HUDEP-2 (cell line): ENCODE measurements around the gene RSAD2.
"Not testable (repeated sequence)": the region's sequence is repeated elsewhere in the genome, so short reads cannot be mapped to it uniquely, and the experiment has no call there.

Source experiments
- DNase-seq, 76 experiments: peaks; one replicate each; lab custom pipeline; 2025; ENCODE audit not compliant: unreplicated experiment in 76 of 76; lab: John Stamatoyannopoulos, UW

RSAD2 gene, protein sequence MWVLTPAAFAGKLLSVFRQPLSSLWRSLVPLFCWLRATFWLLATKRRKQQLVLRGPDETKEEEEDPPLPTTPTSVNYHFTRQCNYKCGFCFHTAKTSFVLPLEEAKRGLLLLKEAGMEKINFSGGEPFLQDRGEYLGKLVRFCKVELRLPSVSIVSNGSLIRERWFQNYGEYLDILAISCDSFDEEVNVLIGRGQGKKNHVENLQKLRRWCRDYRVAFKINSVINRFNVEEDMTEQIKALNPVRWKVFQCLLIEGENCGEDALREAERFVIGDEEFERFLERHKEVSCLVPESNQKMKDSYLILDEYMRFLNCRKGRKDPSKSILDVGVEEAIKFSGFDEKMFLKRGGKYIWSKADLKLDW

GRCh38 chr2:6877402-6878304 is at the start of gene RSAD2:
Gene RSAD2 (plus strand): TSS chr2:6877777. CDS start chr2:6877801, 24 bp downstream.
- DNase-seq: peak in 55 of 76 experiments; percentile 7 to 82 (median 57)

DNA sequence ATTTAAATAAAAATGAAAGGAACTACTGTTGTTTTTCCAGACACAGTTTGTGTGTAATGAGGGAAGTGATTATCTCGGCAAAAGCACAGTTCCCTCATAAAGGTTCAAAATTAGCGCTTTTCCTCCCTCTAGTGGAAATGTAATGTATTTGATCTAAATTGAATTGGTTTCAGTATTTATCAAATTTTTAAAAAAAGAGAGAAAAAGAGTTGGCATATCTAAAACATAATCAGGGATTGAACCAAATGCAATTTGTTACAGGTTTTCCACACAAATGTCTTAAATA is 49.3 kb upstream of the RSAD2 start:
- DNase-seq: peak in 14 of 76 experiments; percentile 2 to 46 (median 18)

- no peak for DNase-seq
These were observed 46.3 kb upstream of the RSAD2 start for GRCh38 chr2:6831229-6831628.

DNA sequence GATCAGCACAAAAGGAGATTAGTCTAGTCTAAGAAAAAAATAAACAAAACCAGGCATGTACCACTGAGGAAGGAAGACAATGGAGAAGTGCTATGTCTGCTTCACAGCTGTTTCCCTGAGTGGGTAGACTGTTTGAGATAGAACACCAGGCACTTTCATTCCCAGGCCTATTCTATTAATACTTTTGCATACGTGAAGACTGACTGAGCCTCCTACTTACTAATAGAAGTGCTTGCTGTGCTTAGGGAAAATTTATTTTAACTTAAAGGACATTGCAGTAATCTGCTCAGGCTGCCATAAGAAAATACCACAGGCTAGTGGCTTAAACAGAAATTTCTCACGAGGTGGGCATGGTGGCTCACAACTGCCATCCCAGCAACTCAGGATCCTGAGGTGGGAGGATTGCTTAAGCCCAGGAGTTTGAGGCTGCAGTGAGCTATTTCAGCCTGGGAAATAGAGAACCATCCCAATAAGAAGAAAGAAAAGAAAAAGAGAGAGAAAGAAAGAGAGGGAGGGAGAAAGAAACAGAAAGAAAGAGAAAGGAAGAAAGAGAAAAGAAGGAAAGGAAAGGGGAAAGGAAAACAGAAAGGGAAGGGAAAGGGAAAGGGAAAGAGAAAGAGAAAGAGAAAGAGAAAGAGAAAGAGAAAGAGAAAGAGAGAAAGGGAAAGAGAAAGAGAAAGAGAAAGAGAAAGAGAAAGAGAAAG is 44.8 kb upstream of the RSAD2 start:
- no peak for DNase-seq

DNA sequence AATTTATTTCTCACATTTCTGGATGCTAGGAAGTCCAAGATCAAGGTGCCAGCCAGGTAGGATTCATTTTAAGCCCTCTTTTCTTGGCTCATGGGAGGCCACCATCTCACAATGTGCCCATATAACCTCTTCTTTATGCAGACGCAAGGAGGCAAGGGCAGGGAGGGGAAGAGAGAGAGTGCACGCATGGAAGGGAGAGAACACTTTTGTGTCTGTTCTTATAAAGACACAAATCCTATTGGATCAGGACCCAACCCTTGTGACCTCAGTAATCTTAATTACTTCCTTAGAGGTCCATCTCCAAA is 44.3 kb upstream of the RSAD2 start:
- DNase-seq: no peak

DNA sequence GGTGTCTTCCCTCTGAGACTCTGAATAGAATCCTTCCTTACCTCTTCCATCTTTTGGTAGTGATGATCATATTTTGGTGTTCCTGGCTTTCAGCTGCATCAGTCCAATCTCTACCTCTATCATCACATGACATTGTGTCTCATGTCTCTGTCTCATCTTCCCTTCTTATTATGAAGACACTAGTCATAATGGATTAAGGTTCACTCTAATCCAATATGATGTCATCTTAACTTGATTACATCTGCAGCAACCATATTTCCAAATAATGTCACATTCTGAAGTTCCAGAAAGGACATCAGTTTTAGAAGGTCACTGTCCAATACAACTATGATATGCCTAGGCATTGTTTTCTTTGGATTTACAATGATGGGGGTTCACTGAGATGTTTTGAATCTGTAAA is 43.4 kb upstream of the RSAD2 start:
- DNase-seq: no peak

DNA sequence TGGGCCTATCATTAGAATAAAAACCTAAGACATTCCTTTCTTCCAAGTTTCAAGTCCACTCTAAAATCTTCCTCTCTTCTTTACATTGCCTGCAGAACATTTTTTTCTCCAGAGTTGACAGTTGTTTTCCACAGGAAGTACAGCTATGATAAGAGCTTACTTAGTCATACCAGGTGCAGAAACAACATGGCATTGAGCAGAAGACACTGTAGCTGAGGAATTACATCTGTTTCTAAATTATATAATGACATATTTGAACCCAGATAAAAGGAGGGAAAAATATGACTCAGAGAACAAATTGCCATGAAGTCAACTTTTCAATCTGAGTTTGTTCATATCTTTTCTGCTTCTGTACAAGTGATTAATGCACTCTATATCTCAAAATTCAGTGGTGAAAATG is 42.1 kb upstream of the RSAD2 start:
- peak in 11 of 76 experiments; percentile 6 to 31 (median 18) for DNase-seq

DNA sequence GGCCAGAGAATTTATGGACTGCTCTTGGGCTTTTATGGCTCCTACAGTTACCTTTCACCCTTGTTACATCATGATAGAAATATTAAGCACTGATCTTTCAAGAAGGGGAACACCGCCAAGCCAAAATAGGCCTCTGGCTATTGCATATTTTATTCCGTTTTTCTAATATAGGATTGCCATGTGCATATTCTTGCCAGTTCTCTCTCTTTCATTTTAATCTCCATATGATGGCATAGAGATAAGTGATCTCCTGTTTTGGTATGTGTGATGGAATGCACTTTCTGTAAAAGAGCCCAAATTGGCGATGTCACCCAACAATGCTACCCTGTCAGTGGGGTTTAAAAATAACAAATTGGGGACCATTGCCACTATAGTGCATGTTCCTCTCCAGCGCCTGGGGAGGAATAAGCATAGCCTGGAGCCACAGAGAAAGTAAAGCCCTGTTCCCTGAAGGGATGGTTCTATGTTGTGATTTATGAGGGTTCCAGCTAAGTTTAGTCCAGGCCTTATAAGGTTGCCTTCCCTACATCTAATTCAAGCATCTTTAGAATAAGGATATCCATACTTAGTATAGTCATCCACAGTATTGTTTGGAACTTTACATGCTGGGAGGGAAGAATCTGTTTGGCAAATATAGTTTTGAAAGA is 38.8 kb upstream of the RSAD2 start:
- no peak for DNase-seq

DNA sequence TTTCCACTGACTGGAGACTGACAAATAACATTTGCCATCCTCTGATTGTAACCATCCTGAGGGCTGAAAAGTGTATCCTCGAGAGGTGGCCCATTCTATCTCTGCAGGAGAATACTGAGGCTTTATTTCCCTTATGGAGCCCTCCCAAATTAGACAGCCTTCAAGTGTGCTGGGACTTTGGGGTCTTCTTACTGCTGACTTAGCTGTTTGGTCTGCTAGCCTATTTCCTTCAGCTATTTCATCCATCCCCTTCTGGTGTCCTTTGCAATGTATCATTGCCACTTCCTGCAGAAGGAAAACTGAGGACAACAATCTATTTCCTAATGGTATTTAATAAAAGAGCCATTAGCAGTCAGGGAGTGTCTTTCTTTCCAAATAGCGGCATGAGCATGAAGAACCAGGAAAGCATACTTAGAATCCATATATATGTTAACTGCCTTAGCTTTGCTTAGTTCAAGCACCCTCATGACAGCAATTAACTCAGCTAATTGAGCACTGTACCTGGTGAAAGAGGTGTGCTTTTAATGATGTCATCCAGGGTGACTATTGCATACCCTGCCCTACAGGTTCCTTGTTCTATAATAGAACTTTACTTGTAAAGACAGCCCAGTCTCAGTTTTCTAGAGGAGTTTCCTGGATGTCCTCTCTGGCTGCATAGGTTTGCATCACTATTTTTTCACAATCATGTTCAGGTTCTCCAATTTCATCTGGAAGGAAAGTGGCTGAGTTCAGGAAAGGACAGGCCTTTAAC is 35.9 kb upstream of the RSAD2 start:
- DNase-seq: no peak

DNA sequence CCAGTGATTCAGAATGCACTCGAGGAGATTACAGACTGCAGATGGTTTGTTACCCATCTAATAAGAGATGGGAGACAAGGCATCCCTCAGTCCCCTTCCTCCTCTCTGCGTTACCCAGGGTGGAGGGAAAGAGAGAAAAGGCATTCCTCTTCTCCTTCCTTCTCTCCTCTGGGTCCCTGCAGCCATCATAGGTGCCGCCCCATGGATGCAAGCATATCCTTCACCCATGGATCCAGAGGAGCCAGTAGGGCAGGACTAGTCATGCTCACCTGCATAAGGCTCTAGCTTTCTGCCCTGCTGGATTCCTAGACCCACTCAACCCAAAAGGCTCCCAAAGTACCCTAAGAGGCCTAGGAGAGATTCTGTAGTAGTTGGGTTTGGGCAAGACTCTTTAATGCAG is 32.3 kb upstream of the RSAD2 start:
- peak in 13 of 76 experiments; percentile 1 to 29 (median 14) for DNase-seq

- DNase-seq: peak in 18 of 76 experiments; percentile 4 to 47 (median 24)
These were observed 31.7 kb upstream of the RSAD2 start for GRCh38 chr2:6845903-6846302.

- peak in 19 of 76 experiments; percentile 8 to 71 (median 39) for DNase-seq
These were observed 31.0 kb upstream of the RSAD2 start for GRCh38 chr2:6846540-6846939.

- peak in 75 of 76 experiments; percentile 69 to 98 (median 90) for DNase-seq
These were observed 30.5 kb upstream of the RSAD2 start for GRCh38 chr2:6846967-6847681.

DNA sequence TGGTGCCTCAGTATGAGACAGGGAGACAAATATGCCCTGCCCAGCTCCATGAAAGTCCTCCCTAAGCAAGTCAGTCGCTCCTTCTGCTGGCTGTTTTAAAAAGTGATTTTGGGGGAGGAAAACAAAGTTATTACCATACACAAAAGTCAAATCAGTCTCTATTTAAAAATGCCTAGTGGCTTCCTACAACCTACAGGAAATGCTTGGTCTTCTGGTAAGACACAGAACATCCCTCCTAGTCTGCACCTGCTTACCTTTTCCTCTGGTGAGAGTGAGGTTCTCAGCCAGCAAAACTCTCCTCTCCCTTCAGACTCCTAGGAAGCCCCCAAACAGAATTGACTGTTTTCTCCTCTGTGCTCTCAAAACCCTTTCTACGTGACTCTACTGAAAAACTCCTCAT is 25.4 kb upstream of the RSAD2 start:
- no peak for DNase-seq

- no peak for DNase-seq
These were observed 23.2 kb upstream of the RSAD2 start for GRCh38 chr2:6854416-6854815.

DNA sequence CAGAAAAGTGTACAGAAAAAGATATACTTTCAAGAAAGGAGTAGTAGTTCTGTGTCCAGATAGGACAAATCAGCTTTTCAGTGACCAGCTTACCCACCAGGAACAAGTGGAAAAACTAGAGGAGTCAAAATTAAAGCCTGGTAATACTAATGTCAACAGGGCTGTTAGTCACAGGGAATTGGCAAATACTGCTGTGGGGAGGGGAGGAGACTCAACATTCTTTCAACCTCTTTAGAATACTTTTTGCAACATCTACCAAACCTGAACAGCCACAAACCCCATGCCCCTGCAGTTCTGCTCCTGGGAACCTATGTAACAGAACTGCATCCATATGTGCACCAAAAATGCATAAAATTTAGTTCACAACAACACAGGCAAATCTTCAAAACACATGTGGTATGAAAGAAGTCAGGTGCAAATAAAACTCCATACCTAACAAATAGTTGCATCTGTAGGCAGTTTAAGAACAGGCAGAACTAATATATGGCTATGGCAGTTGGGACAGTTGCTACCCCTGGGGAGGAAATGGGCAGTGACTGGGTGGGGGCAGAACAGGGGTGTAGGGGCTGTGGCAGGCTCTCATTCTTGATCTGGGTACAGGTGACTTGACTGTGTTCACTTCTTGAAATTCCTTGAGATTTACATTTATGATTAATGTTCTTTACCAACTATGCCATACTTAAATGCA is 21.6 kb upstream of the RSAD2 start:
- no peak for DNase-seq

- no peak for DNase-seq
These were observed 21.0 kb upstream of the RSAD2 start for GRCh38 chr2:6856548-6856920.

- DNase-seq: not testable (repeated sequence)
These were observed 19.0 kb upstream of the RSAD2 start for GRCh38 chr2:6858466-6859027.

DNA sequence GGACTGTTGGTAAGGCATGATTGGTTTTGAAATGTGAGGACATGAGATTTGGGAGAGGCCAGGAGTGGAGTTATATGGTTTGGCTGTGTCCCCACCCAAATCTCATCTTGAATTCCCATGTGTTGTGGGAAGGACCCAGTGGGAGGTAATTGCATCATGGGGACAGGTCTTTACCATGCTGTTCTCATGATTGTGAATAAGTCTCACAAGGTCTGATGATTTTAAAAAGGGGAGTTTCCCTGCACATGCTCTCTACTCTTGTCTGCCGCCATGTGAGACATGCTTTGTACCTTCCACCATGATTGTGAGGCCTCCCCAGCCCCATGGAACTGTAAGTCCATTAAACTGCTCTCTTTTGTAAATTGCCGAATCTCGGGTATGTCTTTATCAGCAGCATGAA is 17.3 kb upstream of the RSAD2 start:
- DNase-seq: no peak
